IPS-18c (cell line): ENCODE data around the gene LGALS12.

ENCODE experiments used
- H3K4me3 ChIP-seq: 2 replicates; pipeline ENCODE4 v1.7.0; 2013; ENCODE audit warnings: low read depth, mild to moderate bottlenecking, low read length, moderate library complexity; ENCODE audit not compliant: insufficient read depth
- H3K9me3 ChIP-seq: one replicate; pipeline ENCODE4 v1.6.1; 2013; ENCODE audit warnings: mild to moderate bottlenecking, low read length, moderate library complexity; ENCODE audit not compliant: control insufficient read depth, insufficient read depth

Gene LGALS12

GRCh38 chr11:63499874-63500273, 6.0 kb upstream of the LGALS12 start:
- Histone ChIP-seq H3K9me3 (no peaks in the 10 kb centered on the region), H3K4me3 (no peak overlapping the region)

- no peak overlapping the region for H3K4me3 ChIP-seq
- no peaks in the 10 kb centered on the region for H3K9me3 ChIP-seq
Measured at GRCh38 chr11:63501236-63501635, 4.6 kb upstream of the LGALS12 start.

GRCh38 chr11:63502252-63502820, 3.5 kb upstream of the LGALS12 start:
- Histone ChIP-seq H3K4me3 (no peak overlapping the region), H3K9me3 (no peaks in the 10 kb centered on the region)

GRCh38 chr11:63503492-63503891, 2.4 kb upstream of the LGALS12 start:
- H3K9me3 ChIP-seq: no peaks in the 10 kb centered on the region
- no peak overlapping the region for H3K4me3 ChIP-seq

- no peak overlapping the region for H3K4me3 ChIP-seq
Measured at GRCh38 chr11:63504054-63504453, 1.8 kb upstream of the LGALS12 start.

GRCh38 chr11:63504933-63505586, 824 bp upstream of the LGALS12 start:
- Histone ChIP-seq H3K9me3 (no peaks in the 10 kb centered on the region), H3K4me3 (no peak overlapping the region; the same call in 1 of the 2 replicates)

More at GRCh38 chr11:63504054-63504453, 1.8 kb upstream of the LGALS12 start:
- no peaks in the 10 kb centered on the region for H3K9me3 ChIP-seq

- H3K4me3 ChIP-seq: no peak overlapping the region
Measured at GRCh38 chr11:63506876-63507275, 992 bp downstream of the LGALS12 start.

GRCh38 chr11:63507511-63507910, 1.6 kb downstream of the LGALS12 start:
- H3K4me3 ChIP-seq: no peak overlapping the region

More at GRCh38 chr11:63506876-63507275, 992 bp downstream of the LGALS12 start:
- no peaks in the 10 kb centered on the region for H3K9me3 ChIP-seq

GRCh38 chr11:63508009-63508408, 2.1 kb downstream of the LGALS12 start:
- H3K9me3 ChIP-seq: no peaks in the 10 kb centered on the region
- H3K4me3 ChIP-seq: no peak overlapping the region

More at GRCh38 chr11:63507511-63507910, 1.6 kb downstream of the LGALS12 start:
- H3K9me3 ChIP-seq: no peaks in the 10 kb centered on the region

- no peaks in the 10 kb centered on the region for H3K9me3 ChIP-seq
- no peak overlapping the region for H3K4me3 ChIP-seq
Measured at GRCh38 chr11:63508745-63509144, 2.9 kb downstream of the LGALS12 start.

GRCh38 chr11:63510360-63511047, 4.6 kb downstream of the LGALS12 start:
- Histone ChIP-seq H3K4me3 (no peak overlapping the region; the same call in 1 of the 2 replicates), H3K9me3 (no peaks in the 10 kb centered on the region)

GRCh38 chr11:63511048-63511748, 5.3 kb downstream of the LGALS12 start:
- Histone ChIP-seq H3K9me3 (no peaks in the 10 kb centered on the region), H3K4me3 (no peak overlapping the region)

GRCh38 chr11:63512816-63513215, 6.9 kb downstream of the LGALS12 start:
- H3K4me3 ChIP-seq: no peak overlapping the region
- H3K9me3 ChIP-seq: no peaks in the 10 kb centered on the region

- Histone ChIP-seq H3K4me3 (no peak overlapping the region), H3K9me3 (peaks cover 3% of the 10 kb centered on the region)
Measured at GRCh38 chr11:63516109-63516508, 10.2 kb downstream of the LGALS12 start.

GRCh38 chr11:63517156-63517555, 11.3 kb downstream of the LGALS12 start:
- Histone ChIP-seq H3K9me3 (peaks cover 4% of the 10 kb centered on the region), H3K4me3 (no peak overlapping the region)

- no peak overlapping the region for H3K4me3 ChIP-seq
- H3K9me3 ChIP-seq: peaks cover 5% of the 10 kb centered on the region
Measured at GRCh38 chr11:63518548-63518947, 12.7 kb downstream of the LGALS12 start.

GRCh38 chr11:63520606-63521170, 14.8 kb downstream of the LGALS12 start:
- H3K4me3 ChIP-seq: no peak overlapping the region
- peaks cover 13% of the 10 kb centered on the region for H3K9me3 ChIP-seq
